ENCODE data around the gene AGAP1. TPM values are rescaled to one million over a fixed set of nuclear protein-coding genes. Genes with fewer than 3 reads are reported as not detected.

Gene AGAP1
- total RNA-seq, 1 donor from 2014 or later: 33.4 TPM

DNA sequence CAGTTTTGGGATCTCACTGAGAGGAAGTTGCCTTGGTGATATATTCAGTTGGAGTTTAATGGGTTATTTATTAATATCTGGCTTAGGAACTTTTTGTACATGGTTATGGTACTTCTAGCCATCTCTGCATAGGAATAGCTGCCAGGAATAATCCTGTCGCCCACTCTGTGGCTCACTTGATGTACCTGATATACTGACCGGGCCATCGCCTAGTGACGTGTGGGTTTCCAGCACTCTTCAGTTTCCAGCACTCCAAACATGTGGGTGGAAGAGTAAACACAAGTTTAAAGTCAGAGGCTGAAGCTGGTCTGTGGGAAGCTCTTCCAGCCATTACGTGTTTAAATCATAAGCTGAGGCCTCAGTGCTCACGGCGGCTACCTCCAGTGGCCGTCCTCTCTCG lies 44.3 kb upstream of the AGAP1 start:
- no peak overlapping the region for H3K27ac ChIP-seq
- H3K4me1 ChIP-seq: no peaks in the 10 kb centered on the region
- no peaks in the 10 kb centered on the region for H3K9me3 ChIP-seq
- no peak for DNase-seq
- intact Hi-C loops (cut with DNase I): no loop called here
- peak; percentile 87 for ATAC-seq
- H3K4me3 ChIP-seq: no peak overlapping the region
- no peaks in the 10 kb centered on the region for H3K27me3 ChIP-seq
- no peaks in the 10 kb centered on the region for H3K36me3 ChIP-seq
- no peak for TF ChIP-seq CTCF (IDR thresholded peaks at IDR 0.05)

DNA sequence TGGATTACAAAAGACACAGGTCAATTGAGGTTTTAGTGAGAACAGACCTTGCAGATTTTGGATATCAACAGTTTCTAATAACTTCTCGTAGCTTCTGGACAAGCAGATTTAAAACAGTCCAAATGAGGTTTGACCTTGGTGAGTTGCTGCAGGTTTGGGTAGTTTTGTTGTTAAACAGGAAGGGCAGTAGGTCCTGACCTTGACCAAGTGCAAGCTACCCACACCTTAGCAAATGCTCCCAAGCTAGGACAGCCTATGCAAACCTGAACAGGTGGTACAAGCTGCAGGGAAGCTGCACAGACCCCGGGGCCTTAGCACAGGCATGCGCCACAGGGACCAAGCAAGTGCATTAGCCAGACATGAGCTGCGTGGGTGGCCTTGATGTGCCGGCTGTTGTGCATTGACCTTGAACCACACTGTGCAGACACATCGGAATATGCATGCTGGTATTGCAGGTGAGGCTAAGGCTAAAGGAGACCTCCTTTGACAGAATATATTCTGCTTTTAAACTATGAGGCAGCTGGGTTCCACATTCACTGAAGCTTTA lies 40.2 kb upstream of the AGAP1 start:
- no peaks in the 10 kb centered on the region for H3K4me1 ChIP-seq
- H3K27ac ChIP-seq: no peak overlapping the region
- DNase-seq: no peak
- no peaks in the 10 kb centered on the region for H3K9me3 ChIP-seq
- TF ChIP-seq CTCF (IDR thresholded peaks at IDR 0.05): no peak
- intact Hi-C loops (cut with DNase I): no loop called here
- no peak for ATAC-seq
- no peaks in the 10 kb centered on the region for H3K27me3 ChIP-seq
- no peaks in the 10 kb centered on the region for H3K36me3 ChIP-seq
- no peak overlapping the region for H3K4me3 ChIP-seq

DNA sequence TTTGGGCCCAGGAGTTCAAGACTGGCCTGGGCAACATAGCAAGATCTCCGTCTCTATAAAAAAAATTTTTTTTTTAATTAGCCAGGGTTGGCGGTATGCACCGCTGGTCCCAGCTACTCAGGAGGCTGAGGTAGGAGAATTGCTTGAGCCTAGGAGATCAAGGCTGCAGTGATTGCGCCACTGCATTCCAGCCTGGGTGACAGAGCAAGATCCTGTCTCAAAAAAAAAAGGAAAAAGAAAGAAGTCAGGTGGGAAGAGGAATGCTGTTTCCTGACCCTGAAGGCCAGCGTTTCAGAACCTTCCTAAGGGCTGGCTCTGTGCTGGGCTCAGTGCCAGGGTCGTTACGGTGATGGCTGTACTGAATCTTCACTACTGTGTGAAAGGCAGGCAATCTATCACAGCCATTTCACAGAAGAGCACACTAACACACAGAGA lies 35.0 kb upstream of the AGAP1 start:
- H3K9me3 ChIP-seq: no peaks in the 10 kb centered on the region
- intact Hi-C loops (cut with DNase I): no loop called here
- H3K4me1 ChIP-seq: no peaks in the 10 kb centered on the region
- H3K27ac ChIP-seq: no peak overlapping the region
- no peaks in the 10 kb centered on the region for H3K36me3 ChIP-seq
- no peak overlapping the region for H3K4me3 ChIP-seq
- ATAC-seq: peak; percentile 79
- peak; percentile 74 for DNase-seq
- TF ChIP-seq CTCF (IDR thresholded peaks at IDR 0.05): no peak
- no peaks in the 10 kb centered on the region for H3K27me3 ChIP-seq

DNA sequence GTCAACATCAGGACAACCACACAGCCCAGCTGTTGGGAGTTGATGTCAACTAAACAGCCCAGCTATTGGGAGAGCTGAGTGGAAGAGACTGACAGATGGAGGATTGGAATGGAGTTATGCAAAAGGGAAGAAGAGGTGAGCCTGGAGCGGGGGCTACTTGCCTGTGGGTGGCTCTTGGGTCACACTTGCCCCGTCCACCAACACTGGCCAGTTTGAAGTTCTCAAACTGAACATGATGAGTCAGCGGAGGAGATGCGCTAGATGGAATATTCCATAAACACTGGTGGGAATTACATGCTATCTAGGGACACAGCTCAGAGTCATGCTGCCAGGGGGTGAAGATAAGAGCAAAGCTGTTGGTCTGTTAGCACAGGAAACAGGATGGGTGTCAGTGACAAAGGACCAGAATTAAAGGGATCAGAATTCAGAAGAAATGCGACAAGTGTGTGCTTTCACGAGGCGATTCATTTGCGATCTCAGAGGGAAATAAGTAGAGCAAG lies 33.2 kb upstream of the AGAP1 start:
- intact Hi-C loops (cut with DNase I): no loop called here
- Histone ChIP-seq H3K27me3 (no peaks in the 10 kb centered on the region), H3K27ac (no peak overlapping the region), H3K4me1 (no peaks in the 10 kb centered on the region), H3K36me3 (no peaks in the 10 kb centered on the region), H3K4me3 (no peak overlapping the region), H3K9me3 (no peaks in the 10 kb centered on the region)
- no peak for TF ChIP-seq CTCF (IDR thresholded peaks at IDR 0.05)
- DNase-seq: no peak
- ATAC-seq: no peak

DNA sequence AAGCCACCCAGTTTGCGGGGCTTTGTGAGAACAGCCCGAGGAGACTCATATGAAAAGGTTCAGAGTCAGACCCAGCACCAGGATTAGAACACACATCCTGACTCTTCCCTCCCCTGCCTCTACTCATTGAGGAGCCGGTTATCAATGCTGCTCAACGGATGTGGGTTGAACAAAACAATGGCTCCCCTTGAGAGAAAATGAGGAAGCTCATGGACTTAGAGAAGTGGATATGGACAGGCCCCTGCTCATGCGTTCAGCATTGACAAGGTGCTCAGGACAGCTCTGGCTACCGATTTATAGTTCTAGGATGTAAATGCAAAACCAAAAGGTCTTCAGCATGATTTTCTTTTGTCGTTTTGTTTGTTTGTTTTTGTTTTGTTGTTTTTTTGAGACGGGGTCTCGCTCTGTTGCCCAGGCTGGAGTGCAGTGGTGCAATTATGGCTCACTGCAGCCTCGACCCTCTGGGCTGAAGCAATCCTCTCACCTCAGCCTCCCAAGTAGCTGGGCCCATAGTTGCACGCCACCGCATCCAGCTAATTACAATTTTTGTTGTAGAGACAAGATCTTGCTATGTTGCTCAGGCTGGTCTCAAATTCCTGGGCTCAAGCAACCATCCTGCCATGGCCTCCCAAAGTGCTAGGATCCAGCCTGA lies 32.0 kb upstream of the AGAP1 start:
- Histone ChIP-seq H3K36me3 (no peaks in the 10 kb centered on the region), H3K4me1 (no peaks in the 10 kb centered on the region), H3K27me3 (no peaks in the 10 kb centered on the region), H3K27ac (no peak overlapping the region), H3K9me3 (no peaks in the 10 kb centered on the region), H3K4me3 (no peak overlapping the region)
- no peak for TF ChIP-seq CTCF (IDR thresholded peaks at IDR 0.05)
- intact Hi-C loops (cut with DNase I): no loop called here
- DNase-seq (no peak), ATAC-seq (no peak)
